Stimulated activated CD8-positive, alpha-beta memory T cell treated with anti-CD3 and anti-CD28 coated beads, Interleukin-12 subunit alpha, Interleukin-12 subunit beta, amount 100 ng/mL, for 4 hours (primary cell): Measurements from ENCODE around the gene HES3.
"Not testable (repeated sequence)": the region's sequence is repeated elsewhere in the genome, so short reads cannot be mapped to it uniquely, and the experiment has no call there.

Source experiments
- DNase-seq: peaks from one replicate; pipeline ENCODE4 v3.0.0-alpha.2; 2020; ENCODE audit warnings: low read depth

The HES3 gene

GRCh38 chr1:6219641-6220040, 24.3 kb upstream of the HES3 start:
- not testable (repeated sequence) for DNase-seq

DNA sequence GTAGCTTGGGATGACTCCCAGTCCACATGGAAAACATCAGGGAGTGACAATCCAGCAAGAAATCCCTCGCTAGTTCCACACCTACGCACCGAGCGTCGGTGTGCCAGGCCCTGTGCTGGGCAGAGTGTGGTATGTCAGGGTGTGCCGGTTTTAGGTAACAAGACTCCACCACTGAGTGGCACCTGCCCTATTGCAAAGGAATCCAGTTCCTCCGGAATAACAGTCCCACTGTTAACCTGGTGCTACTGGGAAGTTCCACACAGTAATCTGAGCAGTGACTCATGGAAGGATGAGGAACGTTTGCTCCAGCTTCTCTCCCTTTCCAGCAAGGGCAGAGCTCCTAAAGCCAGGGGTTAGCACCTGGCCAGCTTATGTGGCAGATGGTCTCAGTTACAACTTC, 23.7 kb upstream of the HES3 start:
- DNase-seq, result no peak

- DNase-seq, result no peak
Observed at GRCh38 chr1:6221210-6221784, 22.7 kb upstream of the HES3 start.

DNA sequence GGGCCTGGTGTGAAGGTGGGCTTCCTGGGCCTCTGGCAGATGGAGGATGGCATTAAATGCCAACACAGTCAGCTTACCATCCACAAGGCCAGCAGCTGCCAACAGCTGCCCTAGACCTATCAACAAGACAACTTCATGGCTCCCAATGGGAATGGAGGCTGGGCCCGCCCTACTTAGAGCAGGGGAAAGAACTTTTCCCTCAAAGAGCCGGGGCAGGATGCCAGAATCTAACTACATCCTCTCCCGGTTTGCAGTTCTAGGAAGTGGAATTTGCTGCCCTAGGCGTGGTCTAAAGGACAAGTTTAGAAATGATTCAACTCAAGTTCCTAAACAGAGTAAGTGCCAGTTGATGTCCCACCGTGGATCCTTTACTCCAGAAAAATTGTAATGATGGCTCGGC, 21.3 kb upstream of the HES3 start:
- no peak for DNase-seq

DNA sequence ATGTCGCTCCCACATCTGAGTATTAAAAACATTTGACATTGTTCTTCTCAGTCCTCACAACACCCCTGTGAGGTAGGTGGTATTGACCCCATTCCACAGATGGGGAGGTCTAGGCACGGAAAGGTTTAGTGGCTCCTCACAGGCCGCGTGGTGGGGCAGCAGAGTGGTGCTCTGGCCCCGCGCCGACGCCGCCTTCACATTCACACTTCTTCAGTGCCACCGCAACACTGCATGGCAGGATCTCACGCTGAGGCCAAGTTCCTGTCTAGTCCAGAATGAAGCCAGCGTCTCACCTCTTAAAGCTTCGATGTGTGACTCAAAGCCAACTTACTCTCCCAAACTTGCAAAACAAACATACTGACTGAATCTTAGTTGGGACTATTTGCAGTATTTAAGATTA, 20.4 kb upstream of the HES3 start:
- no peak for DNase-seq

DNA sequence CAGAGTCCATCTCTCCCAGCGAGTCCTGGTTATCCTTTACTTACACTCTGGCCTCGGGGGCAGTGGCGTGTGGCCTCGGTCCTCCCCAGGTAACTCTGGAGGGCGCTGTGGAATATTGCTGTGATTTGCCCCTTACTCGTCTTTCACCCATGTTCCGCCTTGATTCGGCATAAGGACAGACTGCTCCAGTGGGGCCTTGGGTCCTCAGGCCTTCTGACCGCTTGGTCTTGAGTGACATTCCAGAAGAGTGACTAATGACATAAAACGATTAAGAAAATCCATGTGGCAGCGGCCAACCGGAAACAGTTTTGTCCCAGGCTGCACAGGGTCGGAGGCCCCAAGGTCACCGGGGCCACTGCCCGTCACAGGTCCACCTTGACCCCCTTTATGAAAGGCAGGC, 19.3 kb upstream of the HES3 start:
- no peak for DNase-seq

GRCh38 chr1:6225651-6226050, 18.3 kb upstream of the HES3 start:
- DNase-seq, result no peak

DNA sequence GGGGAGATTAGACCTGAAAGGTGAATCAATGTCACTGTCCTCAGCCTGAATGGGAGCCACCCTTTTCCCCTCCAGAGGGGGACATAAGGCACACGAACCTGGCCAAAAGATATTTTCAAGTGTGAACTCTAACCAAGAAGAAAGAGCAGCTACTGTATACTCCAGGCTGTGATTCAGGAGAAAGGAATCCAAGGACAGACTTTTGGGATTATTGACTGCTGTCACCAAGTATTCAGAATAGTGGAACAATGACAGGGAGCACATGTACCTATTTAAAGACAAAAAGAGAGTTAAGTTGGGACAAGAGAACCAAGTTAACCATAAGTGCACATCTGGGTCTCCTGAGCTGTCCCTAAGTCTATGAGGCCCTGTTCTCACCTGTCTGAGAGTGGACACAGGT, 10.6 kb upstream of the HES3 start:
- DNase-seq, result no peak

DNA sequence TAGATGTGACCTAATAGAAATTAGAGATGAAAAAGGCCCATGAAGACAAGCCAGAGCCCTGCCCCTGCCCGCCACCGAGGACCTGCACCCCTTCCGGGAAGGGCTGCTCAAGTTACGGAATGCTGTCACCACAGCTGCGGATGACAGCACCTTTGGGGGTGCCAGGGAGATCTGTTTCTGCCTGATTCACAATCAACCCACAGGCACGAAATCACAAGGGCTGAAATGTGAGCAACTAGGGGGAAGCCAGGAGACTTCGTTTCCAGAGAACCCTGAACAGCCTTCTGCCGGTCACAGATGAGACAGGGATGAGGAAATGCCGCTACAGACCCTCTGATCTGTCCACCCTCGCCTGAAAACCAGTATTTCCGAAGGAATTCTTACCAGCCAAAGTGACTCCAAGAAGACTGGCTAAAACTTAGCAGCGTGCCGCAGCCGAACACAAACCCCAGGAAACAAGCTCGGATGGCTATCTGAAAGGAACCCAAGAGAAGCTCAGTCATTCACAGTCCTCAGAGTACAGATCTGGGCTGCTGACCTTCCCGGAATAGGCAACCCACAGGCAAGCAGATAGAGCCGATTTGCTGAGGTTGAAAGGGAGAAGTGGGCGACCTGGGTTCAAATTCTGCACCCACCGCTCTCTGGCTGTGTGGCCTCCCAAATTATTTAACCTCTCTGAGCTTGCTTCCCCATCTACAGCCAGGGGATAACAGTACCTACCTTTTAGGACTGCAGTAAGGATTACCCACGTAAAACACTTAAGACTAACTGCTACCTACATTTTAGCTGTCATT, 9.3 kb upstream of the HES3 start:
- DNase-seq, result no peak

GRCh38 chr1:6235296-6235677, 8.7 kb upstream of the HES3 start:
- DNase-seq, result no peak

DNA sequence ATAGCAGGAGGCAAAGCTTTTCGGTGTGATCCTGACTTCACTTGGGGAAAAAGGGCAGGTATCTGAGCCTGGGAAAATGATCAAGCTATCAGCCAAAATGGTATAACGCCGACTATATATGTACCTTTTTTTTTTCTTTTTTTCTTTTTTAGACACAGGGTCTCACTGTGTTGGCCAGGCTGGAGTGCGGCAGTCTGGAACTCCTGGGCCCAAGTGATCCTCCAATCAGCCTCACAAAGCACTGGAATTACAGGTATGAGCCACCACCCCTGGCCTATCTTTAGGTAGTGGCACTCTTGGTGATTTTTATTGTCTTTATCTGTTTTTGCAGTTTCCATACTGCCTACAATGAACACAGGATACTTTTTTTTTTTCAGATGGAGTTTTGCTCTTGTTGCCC, 6.9 kb upstream of the HES3 start:
- no peak for DNase-seq

GRCh38 chr1:6239213-6239752, 4.7 kb upstream of the HES3 start:
- DNase-seq, result no peak

- DNase-seq, result no peak
Observed at GRCh38 chr1:6239950-6240768, 3.8 kb upstream of the HES3 start.

GRCh38 chr1:6241107-6241886, 2.7 kb upstream of the HES3 start:
- no peak for DNase-seq

- no peak for DNase-seq
Observed at GRCh38 chr1:6241887-6242740, 1.9 kb upstream of the HES3 start.

GRCh38 chr1:6243053-6243834, 735 bp upstream of the HES3 start:
- DNase-seq, result no peak

DNA sequence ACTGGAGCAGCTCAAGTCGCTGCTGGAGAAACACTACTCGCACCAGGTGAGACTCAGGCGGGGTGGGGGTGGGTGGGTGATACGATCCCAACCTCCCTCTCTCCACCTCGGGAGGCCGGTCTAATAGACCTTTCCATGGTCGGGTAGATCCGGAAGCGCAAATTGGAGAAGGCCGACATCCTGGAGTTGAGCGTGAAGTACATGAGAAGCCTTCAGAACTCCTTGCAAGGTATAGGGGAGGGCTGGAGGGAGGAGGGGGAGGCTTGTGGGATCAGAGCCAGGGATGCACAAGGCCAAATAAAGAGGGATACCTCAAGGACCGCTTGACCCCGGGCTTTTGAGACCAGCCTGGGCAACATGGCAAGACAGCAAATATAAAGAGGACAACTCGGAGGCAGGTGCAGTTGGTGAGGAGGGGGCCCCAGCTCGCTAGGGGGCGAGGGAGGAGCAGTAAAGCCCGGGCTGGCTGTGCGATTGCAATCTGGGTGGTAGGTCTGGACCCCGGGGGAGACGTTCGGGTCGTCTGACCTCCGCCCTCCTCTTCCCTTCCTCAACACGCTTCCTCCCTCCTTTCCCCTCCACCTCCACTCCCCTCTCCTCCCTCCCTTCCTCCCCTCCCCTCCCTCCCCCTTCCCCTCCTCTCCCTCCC, 546 bp downstream of the HES3 start:
- DNase-seq, result no peak

- peak; percentile 63 for DNase-seq
Observed at GRCh38 chr1:6245086-6245868, 1.3 kb downstream of the HES3 start.
